ENCODE measurements around the gene LEKR1.

The LEKR1 gene

GRCh38 chr3:156793400-156793799, 32.8 kb upstream of the LEKR1 start:
- Histone ChIP-seq H4K91ac (ENCODE audit: low read length) (no peak overlapping the region), H3K18ac (ENCODE audit: low read depth in 1 of 2, low read length in 2 of 2) (no peak overlapping the region), H3K9ac (ENCODE audit: low read length) (no peak overlapping the region), H2BK5ac (ENCODE audit: low read depth, low read length, poor library complexity, severe bottlenecking) (no peak overlapping the region), H3K4me2 (ENCODE audit: low read length, poor library complexity, severe bottlenecking) (no peak overlapping the region), H3K23ac (ENCODE audit: low read length in 2 of 2) (no peak overlapping the region), H2BK15ac (ENCODE audit: low read depth, poor library complexity, severe bottlenecking) (no peak overlapping the region), H3K79me1 (replicated peaks; ENCODE audit: low read length, poor library complexity, severe bottlenecking) (peaks cover 3% of the 10 kb centered on the region), H2AK5ac (ENCODE audit: low read length, severe bottlenecking) (no peak overlapping the region), H3K36me3 (ENCODE audit: control insufficient read depth in 1 of 2, insufficient read depth in 2 of 2, low read depth in 1 of 2, low read length in 2 of 2) (no peaks in the 10 kb centered on the region), H3K4me1 (ENCODE audit: control insufficient read depth, insufficient read depth, low read depth, low read length) (peaks cover 7% of the 10 kb centered on the region), H3K27me3 (ENCODE audit: control insufficient read depth in 1 of 2, insufficient read depth in 1 of 2, low read length in 2 of 2) (no peaks in the 10 kb centered on the region), H3K14ac (ENCODE audit: low read length in 2 of 2) (no peak overlapping the region), H3K27ac (ENCODE audit: low read length, poor library complexity, severe bottlenecking) (no peak overlapping the region), H3K9me3 (ENCODE audit: control insufficient read depth, low read length) (no peaks in the 10 kb centered on the region), H4K8ac (ENCODE audit: low read length) (no peak overlapping the region), H2AFZ (ENCODE audit: low read depth, low read length) (no peak overlapping the region), H2BK12ac (ENCODE audit: low read length in 2 of 2) (no peak overlapping the region), H3K4ac (ENCODE audit: low read depth in 1 of 2, low read length in 2 of 2) (no peak overlapping the region), H2BK120ac (ENCODE audit: low read depth, low read length) (no peak overlapping the region), H3K4me3 (ENCODE audit: insufficient read depth in 1 of 2, low read depth in 1 of 2, low read length in 2 of 2) (no peak overlapping the region)
- 91% methylated on average over 1 of the region's 1 CpG for WGBS
- DNase-seq: no peak

DNA sequence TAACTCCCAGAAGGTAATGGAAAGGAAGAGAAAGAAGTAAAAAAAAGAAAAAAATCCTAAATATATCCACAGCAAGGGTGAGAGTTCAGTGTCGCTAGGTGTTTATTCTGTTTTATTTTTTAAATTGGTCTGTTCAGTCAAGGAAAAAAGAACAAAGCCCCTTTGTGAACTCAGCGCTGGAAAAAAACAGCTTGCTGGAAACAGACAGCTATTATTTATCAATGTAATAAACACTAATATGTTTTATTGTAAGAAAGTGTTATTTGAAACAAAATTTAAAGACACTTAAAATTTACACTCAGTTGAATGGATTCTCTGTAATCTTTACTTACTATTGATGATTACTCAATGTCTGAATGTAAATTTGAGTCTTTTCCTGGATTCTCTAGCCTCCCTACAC, 32.3 kb upstream of the LEKR1 start:
- Histone ChIP-seq H4K8ac (ENCODE audit: low read length) (no peak overlapping the region), H2BK15ac (ENCODE audit: low read depth, poor library complexity, severe bottlenecking) (no peak overlapping the region), H3K4me1 (ENCODE audit: control insufficient read depth, insufficient read depth, low read depth, low read length) (peaks cover 7% of the 10 kb centered on the region), H2BK12ac (ENCODE audit: low read length in 2 of 2) (no peak overlapping the region), H2AFZ (ENCODE audit: low read depth, low read length) (no peak overlapping the region), H3K23ac (ENCODE audit: low read length in 2 of 2) (no peak overlapping the region), H3K27ac (ENCODE audit: low read length, poor library complexity, severe bottlenecking) (no peak overlapping the region), H3K18ac (ENCODE audit: low read depth in 1 of 2, low read length in 2 of 2) (no peak overlapping the region), H3K79me1 (replicated peaks; ENCODE audit: low read length, poor library complexity, severe bottlenecking) (peaks cover 3% of the 10 kb centered on the region), H3K36me3 (ENCODE audit: control insufficient read depth in 1 of 2, insufficient read depth in 2 of 2, low read depth in 1 of 2, low read length in 2 of 2) (no peaks in the 10 kb centered on the region), H3K9ac (ENCODE audit: low read length) (no peak overlapping the region), H2AK5ac (ENCODE audit: low read length, severe bottlenecking) (no peak overlapping the region), H3K27me3 (ENCODE audit: control insufficient read depth in 1 of 2, insufficient read depth in 1 of 2, low read length in 2 of 2) (no peaks in the 10 kb centered on the region), H4K91ac (ENCODE audit: low read length) (no peak overlapping the region), H3K4me2 (ENCODE audit: low read length, poor library complexity, severe bottlenecking) (no peak overlapping the region), H2BK5ac (ENCODE audit: low read depth, low read length, poor library complexity, severe bottlenecking) (no peak overlapping the region), H3K4me3 (ENCODE audit: insufficient read depth in 1 of 2, low read depth in 1 of 2, low read length in 2 of 2) (no peak overlapping the region), H3K14ac (ENCODE audit: low read length in 2 of 2) (no peak overlapping the region), H3K9me3 (ENCODE audit: control insufficient read depth, low read length) (no peaks in the 10 kb centered on the region), H3K4ac (ENCODE audit: low read depth in 1 of 2, low read length in 2 of 2) (no peak overlapping the region), H2BK120ac (ENCODE audit: low read depth, low read length) (no peak overlapping the region)
- no peak for DNase-seq
- no CpG with 5 or more reads among the region's 2 CpGs for WGBS

- peaks cover 4% of the 10 kb centered on the region for H3K9me3 ChIP-seq (ENCODE audit: control insufficient read depth, low read length)
- peaks cover 5% of the 10 kb centered on the region for H3K4me1 ChIP-seq (ENCODE audit: control insufficient read depth, insufficient read depth, low read depth, low read length)
These were observed 30.2 kb upstream of the LEKR1 start for GRCh38 chr3:156795890-156796481.

DNA sequence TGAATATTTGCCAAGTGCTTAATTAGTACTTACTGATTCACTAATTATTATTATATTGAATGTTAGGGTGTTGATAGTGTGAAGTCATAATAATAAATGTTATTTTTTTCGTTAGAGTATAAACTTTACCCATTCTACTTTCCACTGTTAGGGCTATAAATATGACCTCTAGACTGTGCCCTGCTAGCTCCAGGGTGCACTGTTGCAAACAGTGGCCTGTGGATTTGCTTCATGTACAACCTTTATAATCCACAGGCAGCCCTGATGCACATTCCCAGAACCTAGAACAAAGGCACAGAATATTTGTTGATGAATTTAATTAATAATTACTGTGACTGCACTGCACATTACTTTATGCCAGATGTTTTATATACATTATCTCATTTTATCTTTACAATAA, 28.8 kb upstream of the LEKR1 start:
- no peak overlapping the region for H2BK12ac ChIP-seq (ENCODE audit: low read length in 2 of 2)
- DNase-seq: no peak
- H2AK5ac ChIP-seq (ENCODE audit: low read length, severe bottlenecking): no peak overlapping the region
- no peaks in the 10 kb centered on the region for H3K36me3 ChIP-seq (ENCODE audit: control insufficient read depth in 1 of 2, insufficient read depth in 2 of 2, low read depth in 1 of 2, low read length in 2 of 2)
- H3K9me3 ChIP-seq (ENCODE audit: control insufficient read depth, low read length): peaks cover 4% of the 10 kb centered on the region
- peaks cover 2% of the 10 kb centered on the region for H3K4me1 ChIP-seq (ENCODE audit: control insufficient read depth, insufficient read depth, low read depth, low read length)
- WGBS: 57% methylated on average over 1 of the region's 1 CpG
- no peak overlapping the region for H2AFZ ChIP-seq (ENCODE audit: low read depth, low read length)
- H2BK5ac ChIP-seq (ENCODE audit: low read depth, low read length, poor library complexity, severe bottlenecking): no peak overlapping the region
- H3K4ac ChIP-seq (ENCODE audit: low read depth in 1 of 2, low read length in 2 of 2): no peak overlapping the region
- H4K91ac ChIP-seq (ENCODE audit: low read length): no peak overlapping the region
- H3K14ac ChIP-seq (ENCODE audit: low read length in 2 of 2): no peak overlapping the region
- H3K27me3 ChIP-seq (ENCODE audit: control insufficient read depth in 1 of 2, insufficient read depth in 1 of 2, low read length in 2 of 2): no peaks in the 10 kb centered on the region
- H3K4me2 ChIP-seq (ENCODE audit: low read length, poor library complexity, severe bottlenecking): no peak overlapping the region
- H4K8ac ChIP-seq (ENCODE audit: low read length): no peak overlapping the region
- no peak overlapping the region for H3K18ac ChIP-seq (ENCODE audit: low read depth in 1 of 2, low read length in 2 of 2)
- no peak overlapping the region for H3K23ac ChIP-seq (ENCODE audit: low read length in 2 of 2)
- no peak overlapping the region for H3K27ac ChIP-seq (ENCODE audit: low read length, poor library complexity, severe bottlenecking)
- H3K4me3 ChIP-seq (ENCODE audit: insufficient read depth in 1 of 2, low read depth in 1 of 2, low read length in 2 of 2): no peak overlapping the region
- H2BK15ac ChIP-seq (ENCODE audit: low read depth, poor library complexity, severe bottlenecking): no peak overlapping the region
- H2BK120ac ChIP-seq (ENCODE audit: low read depth, low read length): no peak overlapping the region
- H3K9ac ChIP-seq (ENCODE audit: low read length): no peak overlapping the region
- H3K79me1 ChIP-seq (replicated peaks; ENCODE audit: low read length, poor library complexity, severe bottlenecking): no peaks in the 10 kb centered on the region

More at GRCh38 chr3:156795890-156796481, 30.2 kb upstream of the LEKR1 start:
- H2BK5ac ChIP-seq (ENCODE audit: low read depth, low read length, poor library complexity, severe bottlenecking): no peak overlapping the region
- peaks cover 3% of the 10 kb centered on the region for H3K79me1 ChIP-seq (replicated peaks; ENCODE audit: low read length, poor library complexity, severe bottlenecking)
- H3K14ac ChIP-seq (ENCODE audit: low read length in 2 of 2): no peak overlapping the region
- H3K23ac ChIP-seq (ENCODE audit: low read length in 2 of 2): no peak overlapping the region
- no peaks in the 10 kb centered on the region for H3K36me3 ChIP-seq (ENCODE audit: control insufficient read depth in 1 of 2, insufficient read depth in 2 of 2, low read depth in 1 of 2, low read length in 2 of 2)
- H3K27ac ChIP-seq (ENCODE audit: low read length, poor library complexity, severe bottlenecking): no peak overlapping the region
- no peak overlapping the region for H2BK12ac ChIP-seq (ENCODE audit: low read length in 2 of 2)
- no peak overlapping the region for H3K18ac ChIP-seq (ENCODE audit: low read depth in 1 of 2, low read length in 2 of 2)
- no peak overlapping the region for H3K4me2 ChIP-seq (ENCODE audit: low read length, poor library complexity, severe bottlenecking)
- no peak overlapping the region for H3K9ac ChIP-seq (ENCODE audit: low read length)
- no peaks in the 10 kb centered on the region for H3K27me3 ChIP-seq (ENCODE audit: control insufficient read depth in 1 of 2, insufficient read depth in 1 of 2, low read length in 2 of 2)
- no peak overlapping the region for H2BK120ac ChIP-seq (ENCODE audit: low read depth, low read length)
- H2AFZ ChIP-seq (ENCODE audit: low read depth, low read length): no peak overlapping the region
- DNase-seq: peak; percentile 56
- no peak overlapping the region for H4K8ac ChIP-seq (ENCODE audit: low read length)
- no peak overlapping the region for H2BK15ac ChIP-seq (ENCODE audit: low read depth, poor library complexity, severe bottlenecking)
- no peak overlapping the region for H3K4me3 ChIP-seq (ENCODE audit: insufficient read depth in 1 of 2, low read depth in 1 of 2, low read length in 2 of 2)
- no peak overlapping the region for H2AK5ac ChIP-seq (ENCODE audit: low read length, severe bottlenecking)
- H3K4ac ChIP-seq (ENCODE audit: low read depth in 1 of 2, low read length in 2 of 2): no peak overlapping the region
- H4K91ac ChIP-seq (ENCODE audit: low read length): no peak overlapping the region

Data from mesenchymal stem cell (in vitro differentiated cells and primary cell).